22Rv1 (cell line): ENCODE results near the gene VAPB.

ENCODE experiments used
- ZFX ChIP-seq: fragments of 450-650 bp; IDR thresholded peaks from 2 replicates; pipeline ENCODE4 v1.6.1; 2017; ENCODE audit warnings: antibody characterized with exemption, borderline replicate concordance
- TF ChIP-seq, protein P1 (sequence below): fragments of 450-650 bp; IDR thresholded peaks from 2 replicates; pipeline ENCODE4 v1.5.1; 2017; ENCODE audit warnings: mild to moderate bottlenecking

DNA sequence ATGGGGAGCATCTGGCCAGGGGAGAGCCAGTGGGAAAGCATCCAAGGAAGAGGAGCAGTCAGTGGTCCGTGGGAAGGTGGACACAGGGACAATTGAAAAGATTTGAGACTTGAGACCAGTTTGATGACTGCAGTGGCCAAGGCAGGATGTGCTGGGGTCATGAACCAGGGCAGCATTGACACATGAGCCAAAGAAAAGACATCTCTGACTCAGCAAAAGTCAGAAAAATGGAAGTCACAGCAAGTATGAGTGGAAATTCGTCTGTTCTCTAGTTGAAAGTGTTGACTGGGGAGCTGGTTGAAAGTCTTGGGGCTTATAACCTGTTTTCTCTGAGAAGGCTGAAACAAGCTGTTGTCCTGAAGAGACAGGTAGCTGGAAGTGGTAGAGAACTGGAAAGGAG, 48.2 kb upstream of the VAPB start:
- TF ChIP-seq, protein P1, sequence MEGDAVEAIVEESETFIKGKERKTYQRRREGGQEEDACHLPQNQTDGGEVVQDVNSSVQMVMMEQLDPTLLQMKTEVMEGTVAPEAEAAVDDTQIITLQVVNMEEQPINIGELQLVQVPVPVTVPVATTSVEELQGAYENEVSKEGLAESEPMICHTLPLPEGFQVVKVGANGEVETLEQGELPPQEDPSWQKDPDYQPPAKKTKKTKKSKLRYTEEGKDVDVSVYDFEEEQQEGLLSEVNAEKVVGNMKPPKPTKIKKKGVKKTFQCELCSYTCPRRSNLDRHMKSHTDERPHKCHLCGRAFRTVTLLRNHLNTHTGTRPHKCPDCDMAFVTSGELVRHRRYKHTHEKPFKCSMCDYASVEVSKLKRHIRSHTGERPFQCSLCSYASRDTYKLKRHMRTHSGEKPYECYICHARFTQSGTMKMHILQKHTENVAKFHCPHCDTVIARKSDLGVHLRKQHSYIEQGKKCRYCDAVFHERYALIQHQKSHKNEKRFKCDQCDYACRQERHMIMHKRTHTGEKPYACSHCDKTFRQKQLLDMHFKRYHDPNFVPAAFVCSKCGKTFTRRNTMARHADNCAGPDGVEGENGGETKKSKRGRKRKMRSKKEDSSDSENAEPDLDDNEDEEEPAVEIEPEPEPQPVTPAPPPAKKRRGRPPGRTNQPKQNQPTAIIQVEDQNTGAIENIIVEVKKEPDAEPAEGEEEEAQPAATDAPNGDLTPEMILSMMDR: no peak
- TF ChIP-seq ZFX: no peak
